ENCODE results near the gene CPSF7. TPM values are rescaled to one million over a fixed set of nuclear protein-coding genes. Genes with fewer than 3 reads are reported as not detected.

Gene CPSF7
- total RNA-seq, 6 experiments from 2014 or later = 56.9 to 72.4 (median 64.8) TPM

- peaks cover 31% of the 10 kb centered on the region for H3K4me1 Mint-ChIP-seq (ENCODE audit: low read depth)
- H3K36me3 Mint-ChIP-seq (ENCODE audit: low read depth) = peaks cover 24% of the 10 kb centered on the region
- peak; percentile 4 for DNase-seq
- no peak overlapping the region for H3K4me3 Mint-ChIP-seq
- peak overlapping the region; percentile 73 for H3K27ac Mint-ChIP-seq
- TF ChIP-seq, protein P1, sequence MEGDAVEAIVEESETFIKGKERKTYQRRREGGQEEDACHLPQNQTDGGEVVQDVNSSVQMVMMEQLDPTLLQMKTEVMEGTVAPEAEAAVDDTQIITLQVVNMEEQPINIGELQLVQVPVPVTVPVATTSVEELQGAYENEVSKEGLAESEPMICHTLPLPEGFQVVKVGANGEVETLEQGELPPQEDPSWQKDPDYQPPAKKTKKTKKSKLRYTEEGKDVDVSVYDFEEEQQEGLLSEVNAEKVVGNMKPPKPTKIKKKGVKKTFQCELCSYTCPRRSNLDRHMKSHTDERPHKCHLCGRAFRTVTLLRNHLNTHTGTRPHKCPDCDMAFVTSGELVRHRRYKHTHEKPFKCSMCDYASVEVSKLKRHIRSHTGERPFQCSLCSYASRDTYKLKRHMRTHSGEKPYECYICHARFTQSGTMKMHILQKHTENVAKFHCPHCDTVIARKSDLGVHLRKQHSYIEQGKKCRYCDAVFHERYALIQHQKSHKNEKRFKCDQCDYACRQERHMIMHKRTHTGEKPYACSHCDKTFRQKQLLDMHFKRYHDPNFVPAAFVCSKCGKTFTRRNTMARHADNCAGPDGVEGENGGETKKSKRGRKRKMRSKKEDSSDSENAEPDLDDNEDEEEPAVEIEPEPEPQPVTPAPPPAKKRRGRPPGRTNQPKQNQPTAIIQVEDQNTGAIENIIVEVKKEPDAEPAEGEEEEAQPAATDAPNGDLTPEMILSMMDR (IDR thresholded peaks at IDR 0.05) = no peak
- no peaks in the 10 kb centered on the region for H3K9me3 Mint-ChIP-seq
- H3K27me3 Mint-ChIP-seq (ENCODE audit: insufficient read depth) = no peaks in the 10 kb centered on the region; the same call in 1 of the 2 replicates
These were observed 18.1 kb upstream of the CPSF7 start for GRCh38 chr11:61447601-61448551.

DNA sequence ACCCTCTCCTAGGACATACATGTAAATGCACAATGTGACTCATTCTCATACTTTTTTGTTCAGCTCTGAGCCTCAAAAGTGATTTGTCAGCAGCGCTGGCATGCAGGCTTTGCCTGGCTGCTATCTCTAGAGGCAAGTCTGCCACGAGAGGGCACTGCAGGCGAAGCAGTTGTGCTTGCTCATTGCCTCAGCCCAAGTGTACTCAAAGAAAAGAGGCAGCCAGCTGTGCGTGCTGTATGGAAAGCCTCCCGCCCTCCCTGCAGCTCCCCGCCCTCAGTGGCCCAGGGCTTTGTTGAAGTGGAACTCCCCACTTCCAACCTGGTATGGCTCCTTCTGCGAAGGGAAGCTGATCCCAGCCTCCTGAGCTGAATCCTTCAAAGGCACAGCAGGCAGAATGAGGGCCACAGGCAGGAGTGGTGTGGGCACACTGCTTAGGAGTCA lies 16.5 kb upstream of the CPSF7 start:
- Mint-ChIP-seq H3K4me3 (no peak overlapping the region), H3K4me1 (ENCODE audit: low read depth) (peaks cover 31% of the 10 kb centered on the region), H3K9me3 (no peaks in the 10 kb centered on the region), H3K27me3 (ENCODE audit: insufficient read depth) (no peaks in the 10 kb centered on the region; the same call in none of the 2 replicates), H3K36me3 (ENCODE audit: low read depth) (peaks cover 33% of the 10 kb centered on the region), H3K27ac (peak overlapping the region; percentile 57)
- TF ChIP-seq, protein P1 (IDR thresholded peaks at IDR 0.05) = peak; percentile 95
- DNase-seq = peak; percentile 96

- DNase-seq = no peak
- TF ChIP-seq, protein P1 (IDR thresholded peaks at IDR 0.05) = no peak
- H3K9me3 Mint-ChIP-seq = no peaks in the 10 kb centered on the region
- no peak overlapping the region for H3K4me3 Mint-ChIP-seq
- H3K4me1 Mint-ChIP-seq (ENCODE audit: low read depth) = peaks cover 31% of the 10 kb centered on the region
- peaks cover 33% of the 10 kb centered on the region for H3K36me3 Mint-ChIP-seq (ENCODE audit: low read depth)
- H3K27ac Mint-ChIP-seq = peak overlapping the region; percentile 57
- no peaks in the 10 kb centered on the region; the same call in none of the 2 replicates for H3K27me3 Mint-ChIP-seq (ENCODE audit: insufficient read depth)
These were observed 15.7 kb upstream of the CPSF7 start for GRCh38 chr11:61445516-61445915.

DNA sequence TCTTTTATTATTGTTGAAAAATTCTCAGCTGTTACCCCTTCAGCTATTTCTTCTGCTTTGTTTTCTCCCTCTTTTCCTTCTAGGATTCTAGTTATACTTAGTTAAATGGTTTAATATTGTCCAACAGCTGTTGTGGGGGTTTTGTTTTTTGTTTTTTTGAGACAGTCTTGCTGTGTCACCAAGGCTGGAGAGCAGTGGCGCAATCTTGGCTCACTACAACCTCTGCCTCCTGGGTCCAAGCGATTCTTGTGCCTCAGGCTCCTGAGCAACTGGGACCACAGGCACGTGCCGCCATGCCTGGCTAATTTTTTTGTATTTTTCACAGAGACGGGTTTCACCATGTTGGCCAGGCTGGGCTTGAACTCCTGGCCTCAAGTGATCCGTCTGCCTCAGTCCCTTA lies 12.8 kb upstream of the CPSF7 start:
- H3K27me3 Mint-ChIP-seq (ENCODE audit: insufficient read depth) = no peaks in the 10 kb centered on the region; the same call in none of the 2 replicates
- H3K27ac Mint-ChIP-seq = no peak overlapping the region
- TF ChIP-seq, protein P1 (IDR thresholded peaks at IDR 0.05) = no peak
- no peak overlapping the region for H3K4me3 Mint-ChIP-seq
- H3K4me1 Mint-ChIP-seq (ENCODE audit: low read depth) = peaks cover 28% of the 10 kb centered on the region
- H3K9me3 Mint-ChIP-seq = no peaks in the 10 kb centered on the region
- peaks cover 40% of the 10 kb centered on the region for H3K36me3 Mint-ChIP-seq (ENCODE audit: low read depth)
- DNase-seq = no peak

- H3K4me3 Mint-ChIP-seq = no peak overlapping the region
- TF ChIP-seq, protein P1 (IDR thresholded peaks at IDR 0.05) = no peak
- H3K4me1 Mint-ChIP-seq (ENCODE audit: low read depth) = peaks cover 16% of the 10 kb centered on the region
- H3K27me3 Mint-ChIP-seq (ENCODE audit: insufficient read depth) = no peaks in the 10 kb centered on the region; the same call in 1 of the 2 replicates
- H3K36me3 Mint-ChIP-seq (ENCODE audit: low read depth) = peaks cover 41% of the 10 kb centered on the region
- no peaks in the 10 kb centered on the region for H3K9me3 Mint-ChIP-seq
- no peak for DNase-seq
- H3K27ac Mint-ChIP-seq = no peak overlapping the region
These were observed 9.8 kb upstream of the CPSF7 start for GRCh38 chr11:61439615-61440014.
